Suprapubic skin (tissue), 4 donors: ENCODE results near the gene FN3KRP.

Experiments used
- EP300 ChIP-seq: sonication (generic); formaldehyde crosslinking; IDR thresholded peaks from one replicate; pipeline ENCODE4 v1.6.1; 2017; ENCODE audit warnings: antibody characterized with exemption
- POLR2A ChIP-seq, 2 donors: fragments of 450-650 bp; IDR thresholded peaks; one replicate each; pipeline ENCODE4 v1.6.1; 2017; ENCODE audit warnings: antibody characterized with exemption in 2 of 2, mild to moderate bottlenecking in 2 of 2, moderate library complexity in 2 of 2
- POLR2AphosphoS5 ChIP-seq, 3 donors: sonication (generic); formaldehyde crosslinking; IDR thresholded peaks; one replicate each; pipeline ENCODE4 v1.6.1; 2017; ENCODE audit warnings: antibody characterized with exemption in 3 of 3
- TF ChIP-seq, protein P1 (sequence below), 2 donors: fragments of 200-600 bp in 1 of 2; fragments of 450-650 bp in 1 of 2; sonication (generic) in 1 of 2; IDR thresholded peaks; one replicate each; pipeline ENCODE4 v1.5.1; 2016 to 2019; ENCODE audit warnings: antibody characterized with exemption in 2 of 2, mild to moderate bottlenecking in 1 of 2, moderate library complexity in 1 of 2

DNA sequence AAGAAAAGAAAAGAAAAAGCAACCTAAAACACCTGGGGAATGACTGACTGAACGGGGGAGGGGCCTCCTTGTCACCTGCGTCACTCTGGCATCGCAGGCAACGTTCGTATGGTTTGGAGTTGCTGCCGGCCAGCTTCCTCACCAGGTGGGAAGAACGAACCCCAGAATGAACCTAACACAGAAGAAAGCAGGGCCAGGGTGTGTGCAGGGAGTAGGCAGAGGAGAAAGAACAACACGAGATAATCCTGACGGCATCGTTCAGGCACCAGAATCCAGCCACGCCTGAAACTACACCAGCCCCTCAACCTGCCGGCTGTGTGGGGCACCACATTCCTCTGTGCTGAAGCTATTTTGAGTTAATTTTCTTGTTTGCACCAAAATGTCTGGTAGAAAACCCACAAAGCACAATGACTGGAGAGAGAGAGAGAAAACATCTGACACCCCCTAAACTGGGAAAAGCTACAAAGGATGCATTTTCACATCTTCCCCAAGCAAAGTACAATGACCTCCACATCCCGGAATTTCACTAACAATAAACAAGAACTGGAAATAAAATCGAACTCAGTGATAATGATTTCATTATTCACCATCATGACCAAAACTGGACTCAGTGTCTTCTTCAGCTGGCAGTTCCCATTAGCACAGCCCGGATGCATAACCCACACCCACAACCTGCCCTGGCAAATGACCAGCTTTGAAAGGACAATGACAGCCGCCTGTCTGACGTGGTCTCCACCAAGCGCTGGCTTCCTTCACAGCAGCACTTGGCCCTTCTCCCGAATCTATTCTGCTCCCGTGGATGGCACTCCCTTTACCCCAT, 41.6 kb upstream of the FN3KRP start:
- TF ChIP-seq, protein P1, sequence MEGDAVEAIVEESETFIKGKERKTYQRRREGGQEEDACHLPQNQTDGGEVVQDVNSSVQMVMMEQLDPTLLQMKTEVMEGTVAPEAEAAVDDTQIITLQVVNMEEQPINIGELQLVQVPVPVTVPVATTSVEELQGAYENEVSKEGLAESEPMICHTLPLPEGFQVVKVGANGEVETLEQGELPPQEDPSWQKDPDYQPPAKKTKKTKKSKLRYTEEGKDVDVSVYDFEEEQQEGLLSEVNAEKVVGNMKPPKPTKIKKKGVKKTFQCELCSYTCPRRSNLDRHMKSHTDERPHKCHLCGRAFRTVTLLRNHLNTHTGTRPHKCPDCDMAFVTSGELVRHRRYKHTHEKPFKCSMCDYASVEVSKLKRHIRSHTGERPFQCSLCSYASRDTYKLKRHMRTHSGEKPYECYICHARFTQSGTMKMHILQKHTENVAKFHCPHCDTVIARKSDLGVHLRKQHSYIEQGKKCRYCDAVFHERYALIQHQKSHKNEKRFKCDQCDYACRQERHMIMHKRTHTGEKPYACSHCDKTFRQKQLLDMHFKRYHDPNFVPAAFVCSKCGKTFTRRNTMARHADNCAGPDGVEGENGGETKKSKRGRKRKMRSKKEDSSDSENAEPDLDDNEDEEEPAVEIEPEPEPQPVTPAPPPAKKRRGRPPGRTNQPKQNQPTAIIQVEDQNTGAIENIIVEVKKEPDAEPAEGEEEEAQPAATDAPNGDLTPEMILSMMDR (IDR thresholded peaks at IDR 0.05), result no peak
- TF ChIP-seq POLR2A (IDR thresholded peaks at IDR 0.05), result no peak
- TF ChIP-seq POLR2AphosphoS5 (IDR thresholded peaks at IDR 0.05), result no peak
- no peak for TF ChIP-seq EP300
